Smooth muscle cell of the umbilical artery (primary cell): Measurements from ENCODE around the gene CTIF. TPM values are rescaled to one million over a fixed set of nuclear protein-coding genes. Genes with fewer than 3 reads are reported as not detected.

Experiments used
- total RNA-seq: library from RNA; depleted of rRNA; stranded (reverse); fragments of >200 nt; gene quantifications from 2 replicates; pipeline ENCODE4 v1.2.3, GENCODE V29; 2014

Gene CTIF
- 38.6 and 47.5 TPM in 2 replicates for total RNA-seq

GRCh38 chr18:48538531-48539405 is at the start of gene CTIF:
Gene CTIF (plus strand): TSS chr18:48539031. CDS start chr18:48619566, 80,535 bp downstream.

Other genes starting within 250 kb of the CTIF start
- gene ZBTB7C, start 129.6 kb upstream of the CTIF start, total RNA-seq = not detected in 2 replicates